SU-DHL-6 (cell line): ENCODE measurements around the gene TMEM208.

Source experiments
- H2AFZ ChIP-seq: fragments of 200-600 bp; sonication (generic); 2 replicates; pipeline ENCODE4 v1.6.1; 2014; ENCODE audit warnings: low read depth, mild to moderate bottlenecking, moderate library complexity, mixed read lengths, antibody characterized with exemption, low read length; ENCODE audit not compliant: severe bottlenecking
- H3F3A ChIP-seq: fragments of 200-600 bp; shearing (Covaris generic); 2 replicates; pipeline ENCODE4 v1.6.0; 2016; ENCODE audit warnings: antibody characterized with exemption, mild to moderate bottlenecking; ENCODE audit not compliant: insufficient read depth
- H3K27ac ChIP-seq: fragments of 200-600 bp; sonication (generic); 2 replicates; pipeline ENCODE4 v1.5.1; 2016; ENCODE audit warnings: low read depth, mild to moderate bottlenecking, low read length, moderate library complexity, mixed read lengths
- H3K27me3 ChIP-seq: fragments of 200-600 bp; sonication (generic), shearing (Covaris generic); 2 replicates; pipeline ENCODE4 v1.6.0; 2014; ENCODE audit warnings: mild to moderate bottlenecking, low read length
- H3K36me3 ChIP-seq: fragments of 200-600 bp; sonication (generic); 2 replicates; pipeline ENCODE4 v1.6.1; 2014; ENCODE audit warnings: mild to moderate bottlenecking, low read length, mixed read lengths
- H3K4me2 ChIP-seq: fragments of 300-600, 200-600 bp; shearing (Covaris generic), sonication (generic); 2 replicates; pipeline ENCODE4 v1.6.0; 2014; ENCODE audit warnings: low read length, low read depth, mild to moderate bottlenecking; ENCODE audit not compliant: poor library complexity, severe bottlenecking
- H3K4me3 ChIP-seq: fragments of 200-600 bp; sonication (generic); 2 replicates; pipeline ENCODE4 v1.5.1; 2014; ENCODE audit warnings: antibody characterized with exemption, low read length, mild to moderate bottlenecking, mixed read lengths; ENCODE audit not compliant: insufficient read depth, poor library complexity, severe bottlenecking
- H3K79me2 ChIP-seq: fragments of 200-600 bp; sonication (generic); 2 replicates; pipeline ENCODE4 v1.6.1; 2014; ENCODE audit warnings: mild to moderate bottlenecking, low read length, moderate library complexity; ENCODE audit not compliant: insufficient read depth
- H3K9ac ChIP-seq: fragments of 200-600 bp; sonication (generic); 2 replicates; pipeline ENCODE4 v1.7.0; 2014; ENCODE audit warnings: mild to moderate bottlenecking, low read length
- H3K9me2 ChIP-seq: fragments of 200-600 bp; sonication (generic); replicated peaks from 2 replicates; pipeline ENCODE4 v1.6.1; 2014; ENCODE audit warnings: low read length; ENCODE audit not compliant: insufficient read depth
- H3K9me3 ChIP-seq: fragments of 200-600 bp; sonication (generic); 2 replicates; pipeline ENCODE4 v1.6.1; 2014; ENCODE audit warnings: low read length, mixed read lengths; ENCODE audit not compliant: insufficient read depth
- H4K20me1 ChIP-seq: fragments of 200-600 bp; sonication (generic); 2 replicates; pipeline ENCODE4 v1.6.1; 2014; ENCODE audit warnings: low read depth, mild to moderate bottlenecking, antibody characterized with exemption, low read length, moderate library complexity, mixed read lengths
- CTCF ChIP-seq: fragments of 200-600 bp; sonication (generic); IDR thresholded peaks from one replicate; pipeline ENCODE4 v1.5.1; 2017; ENCODE audit warnings: antibody characterized with exemption, mild to moderate bottlenecking, low read length, moderate library complexity; ENCODE audit not compliant: insufficient read depth, poor library complexity, severe bottlenecking
- EZH2phosphoT487 ChIP-seq: fragments of 200-600 bp; sonication (generic), shearing (Covaris generic); conservative IDR thresholded peaks from 2 replicates; pipeline ENCODE4 v1.6.1; 2018; ENCODE audit warnings: mild to moderate bottlenecking, antibody characterized with exemption, low read length, moderate library complexity, mixed read lengths

Gene TMEM208

GRCh38 chr16:67254801-67255552, 28.0 kb downstream of the TMEM208 start:
- Histone ChIP-seq H3K79me2 (no peaks in the 10 kb centered on the region), H3K4me2 (no peak overlapping the region), H3K27ac (no peak overlapping the region), H3F3A (no peaks in the 10 kb centered on the region), H4K20me1 (no peaks in the 10 kb centered on the region), H3K27me3 (no peaks in the 10 kb centered on the region), H3K36me3 (no peaks in the 10 kb centered on the region), H3K4me3 (no peak overlapping the region), H2AFZ (no peak overlapping the region), H3K9me2 (no peaks in the 10 kb centered on the region), H3K9ac (no peak overlapping the region), H3K9me3 (no peaks in the 10 kb centered on the region)
- no peak for TF ChIP-seq EZH2phosphoT487

- Histone ChIP-seq H3K9ac (no peak overlapping the region), H3K9me2 (no peaks in the 10 kb centered on the region), H3K79me2 (no peaks in the 10 kb centered on the region), H3K27me3 (no peaks in the 10 kb centered on the region), H3K9me3 (no peaks in the 10 kb centered on the region), H3K4me2 (no peak overlapping the region), H4K20me1 (no peaks in the 10 kb centered on the region), H3K36me3 (no peaks in the 10 kb centered on the region), H2AFZ (no peak overlapping the region), H3K4me3 (no peak overlapping the region), H3F3A (no peaks in the 10 kb centered on the region), H3K27ac (no peak overlapping the region)
- TF ChIP-seq EZH2phosphoT487, result no peak
- no peak for TF ChIP-seq CTCF
These were observed 28.8 kb downstream of the TMEM208 start for GRCh38 chr16:67255553-67256221.

GRCh38 chr16:67256701-67257230, 29.8 kb downstream of the TMEM208 start:
- no peak overlapping the region for H3K4me2 ChIP-seq
- no peaks in the 10 kb centered on the region for H3K9me2 ChIP-seq
- TF ChIP-seq EZH2phosphoT487 (no peak), CTCF (no peak)
- no peaks in the 10 kb centered on the region for H3K79me2 ChIP-seq
- no peaks in the 10 kb centered on the region for H3K9me3 ChIP-seq
- no peaks in the 10 kb centered on the region for H3F3A ChIP-seq
- H4K20me1 ChIP-seq, result no peaks in the 10 kb centered on the region
- H3K27me3 ChIP-seq, result no peaks in the 10 kb centered on the region
- H3K4me3 ChIP-seq, result no peak overlapping the region
- no peak overlapping the region for H3K27ac ChIP-seq
- no peaks in the 10 kb centered on the region for H3K36me3 ChIP-seq
- no peak overlapping the region for H2AFZ ChIP-seq
- H3K9ac ChIP-seq, result no peak overlapping the region
